DND-41 (cell line): ENCODE results near the gene DEFB116.
"Not testable (repeated sequence)": the region's sequence is repeated elsewhere in the genome, so short reads cannot be mapped to it uniquely, and the experiment has no call there.

Experiments used
- ATAC-seq: fragments of 200-7000 bp; cut with Tn5 transposase; 3 replicates; pipeline ENCODE4 v1.9.1; 2021; ENCODE audit warnings: low read depth; ENCODE audit not compliant: insufficient read depth
- DNase-seq: peaks from one replicate; pipeline ENCODE4 v3.0.0-alpha.2; 2020
- H2AFZ ChIP-seq: 2 replicates; pipeline ENCODE4 v1.6.0; 2012; ENCODE audit warnings: low read depth, low read length
- H3K27ac ChIP-seq: 2 replicates; pipeline ENCODE4 v1.5.1; 2012; ENCODE audit warnings: low read length, inconsistent platforms
- H3K27me3 ChIP-seq: fragments of 200-600 bp; sonication (generic); 2 replicates; pipeline ENCODE4 v1.6.0; 2012; ENCODE audit warnings: low read length, mild to moderate bottlenecking, inconsistent platforms; ENCODE audit not compliant: insufficient read depth, poor library complexity
- H3K36me3 ChIP-seq: 2 replicates; pipeline ENCODE4 v1.5.1; 2012; ENCODE audit warnings: low read length, inconsistent platforms; ENCODE audit not compliant: insufficient read depth
- H3K4me1 ChIP-seq: 2 replicates; pipeline ENCODE4 v1.5.1; 2012; ENCODE audit warnings: mild to moderate bottlenecking, low read length; ENCODE audit not compliant: insufficient read depth
- H3K4me2 ChIP-seq: 2 replicates; pipeline ENCODE4 v1.6.0; 2012; ENCODE audit warnings: mild to moderate bottlenecking, moderate library complexity, low read length, inconsistent platforms; ENCODE audit not compliant: insufficient read depth
- H3K4me3 ChIP-seq, 2 experiments: fragments of 200-600 bp in 1 of 2; shearing (Covaris generic) in 1 of 2; 2 replicates each; pipeline ENCODE4 v1.5.1; 2012 to 2016; ENCODE audit warnings: inconsistent platforms in 2 of 2, low read length in 2 of 2, mild to moderate bottlenecking in 2 of 2, low read depth in 1 of 2, moderate library complexity in 1 of 2
- H3K79me2 ChIP-seq: 2 replicates; pipeline ENCODE4 v1.6.0; 2012; ENCODE audit warnings: low read length, inconsistent platforms; ENCODE audit not compliant: insufficient read depth
- H3K9ac ChIP-seq: 2 replicates; pipeline ENCODE4 v1.6.0; 2012; ENCODE audit warnings: low read depth, mild to moderate bottlenecking, inconsistent platforms, low read length, moderate library complexity
- H3K9me3 ChIP-seq: 2 replicates; pipeline ENCODE4 v1.5.1; 2012; ENCODE audit warnings: low read length, moderate library complexity, mild to moderate bottlenecking, inconsistent platforms; ENCODE audit not compliant: insufficient read depth, severe bottlenecking
- H4K20me1 ChIP-seq: 2 replicates; pipeline ENCODE4 v1.6.0; 2012; ENCODE audit warnings: low read length; ENCODE audit not compliant: insufficient read depth
- CTCF ChIP-seq: IDR thresholded peaks from 2 replicates; pipeline ENCODE4 v1.5.1; 2012; ENCODE audit warnings: borderline replicate concordance, low read length, moderate library complexity, mild to moderate bottlenecking; ENCODE audit not compliant: poor library complexity, severe bottlenecking; ENCODE audit errors: extremely low read depth
- EZH2 ChIP-seq: IDR thresholded peaks from 3 replicates; pipeline ENCODE4 v1.6.1; 2012; ENCODE audit warnings: borderline replicate concordance, low read depth, mild to moderate bottlenecking, moderate library complexity, low read length, inconsistent platforms; ENCODE audit not compliant: severe bottlenecking

Gene DEFB116

DNA sequence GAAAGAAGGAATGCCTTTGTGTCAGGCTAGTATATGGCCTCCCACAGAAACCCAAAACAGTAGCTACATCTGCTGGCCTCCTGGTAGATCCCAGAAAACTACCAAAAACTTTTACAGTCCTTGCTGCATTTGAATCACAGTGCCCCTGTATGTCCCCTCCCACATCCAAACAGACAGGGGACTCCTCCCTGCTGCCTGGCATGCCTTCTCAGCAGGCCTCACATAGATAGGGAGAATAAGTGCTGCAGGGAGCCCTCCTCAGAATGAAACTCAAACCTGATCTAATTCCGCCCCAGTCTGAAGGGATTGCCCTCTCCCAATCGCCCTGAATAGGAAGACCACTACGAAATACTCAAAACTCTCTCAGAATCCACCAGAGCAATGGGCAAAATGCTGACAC, 14.1 kb upstream of the DEFB116 start:
- Histone ChIP-seq H3K9me3 (no peaks in the 10 kb centered on the region), H2AFZ (no peak overlapping the region), H4K20me1 (no peaks in the 10 kb centered on the region), H3K79me2 (no peaks in the 10 kb centered on the region), H3K9ac (no peak overlapping the region), H3K27ac (no peak overlapping the region), H3K27me3 (no peaks in the 10 kb centered on the region), H3K36me3 (no peaks in the 10 kb centered on the region), H3K4me2 (no peak overlapping the region), H3K4me1 (no peaks in the 10 kb centered on the region), H3K4me3 (no peak overlapping the region)
- ATAC-seq (no peak), DNase-seq (no peak)
- TF ChIP-seq CTCF, result no peak
- TF ChIP-seq EZH2, result no peak

- H3K36me3 ChIP-seq, H3K9me3 ChIP-seq, H4K20me1 ChIP-seq, DNase-seq, H3K4me2 ChIP-seq, H3K27me3 ChIP-seq, H3K9ac ChIP-seq, ATAC-seq, H3K4me3 ChIP-seq, H3K27ac ChIP-seq, H2AFZ ChIP-seq, H3K79me2 ChIP-seq, H3K4me1 ChIP-seq: not testable (repeated sequence)
Measured at GRCh38 chr20:31284964-31285363, 23.4 kb downstream of the DEFB116 start.

- H3K9me3 ChIP-seq, result peaks cover 11% of the 10 kb centered on the region
- no peak overlapping the region for H3K27ac ChIP-seq
- no peak for ATAC-seq
- no peaks in the 10 kb centered on the region for H4K20me1 ChIP-seq
- H3K27me3 ChIP-seq, result no peaks in the 10 kb centered on the region
- no peak overlapping the region for H3K4me3 ChIP-seq
- no peak overlapping the region for H3K4me2 ChIP-seq
- no peak overlapping the region for H3K9ac ChIP-seq
- no peaks in the 10 kb centered on the region for H3K4me1 ChIP-seq
- DNase-seq, result no peak
- H3K36me3 ChIP-seq, result no peaks in the 10 kb centered on the region
- TF ChIP-seq EZH2 (no peak), CTCF (no peak)
- H2AFZ ChIP-seq, result no peak overlapping the region
- no peaks in the 10 kb centered on the region for H3K79me2 ChIP-seq
Measured at GRCh38 chr20:31278178-31278577, 30.2 kb downstream of the DEFB116 start.

- no peak overlapping the region for H3K4me2 ChIP-seq
- no peak overlapping the region for H2AFZ ChIP-seq
- no peaks in the 10 kb centered on the region for H3K4me1 ChIP-seq
- no peak overlapping the region for H3K27ac ChIP-seq
- no peaks in the 10 kb centered on the region for H3K79me2 ChIP-seq
- no peak for DNase-seq
- H3K9ac ChIP-seq, result no peak overlapping the region
- H3K27me3 ChIP-seq, result no peaks in the 10 kb centered on the region
- H3K4me3 ChIP-seq, result no peak overlapping the region
- no peaks in the 10 kb centered on the region for H3K36me3 ChIP-seq
- no peak for ATAC-seq
- TF ChIP-seq CTCF (no peak), EZH2 (no peak)
- H4K20me1 ChIP-seq, result no peaks in the 10 kb centered on the region
- peaks cover 31% of the 10 kb centered on the region for H3K9me3 ChIP-seq
Measured at GRCh38 chr20:31274441-31274840, 33.9 kb downstream of the DEFB116 start.
